PC-3 (cell line): ENCODE results near the gene UBL7. TPM values are rescaled to one million over a fixed set of nuclear protein-coding genes. Genes with fewer than 3 reads are reported as not detected.

ENCODE experiments used
- ATAC-seq: fragments of 200-7000 bp; cut with Tn5 transposase; 2 replicates; pipeline ENCODE4 v1.9.1; 2020; ENCODE audit warnings: mild to moderate bottlenecking, moderate library complexity
- BruUV-seq: library from RNA; stranded (reverse); fragments of 400-500 nt; replicated peaks from 2 replicates; lab custom pipeline; 2021; lab: Mats Ljungman, UMichigan
- CTCF ChIA-PET: fragments of 300-600 bp; sonication (Branson Sonifier 250); formaldehyde crosslinking; loops from one replicate; lab custom pipeline; 2022; ENCODE audit warnings: antibody characterized with exemption; lab: Charles Lee
- POLR2A ChIA-PET: fragments of 300-600 bp; sonication (Branson Sonifier 250); formaldehyde crosslinking; loops from one replicate; lab custom pipeline; 2022; ENCODE audit warnings: antibody characterized with exemption; ENCODE audit not compliant: unreplicated experiment; lab: Charles Lee
- DNase-seq: peaks from one replicate; pipeline ENCODE4 v3.0.0-alpha.2; 2015
- H2AFZ ChIP-seq: fragments of 300-600 bp; sonication (generic); 2 replicates; pipeline ENCODE4 v1.6.0; 2016; ENCODE audit warnings: antibody characterized with exemption, low read length
- H3F3A ChIP-seq: fragments of 300-600 bp; sonication (generic); one replicate; pipeline ENCODE4 v1.6.0; 2017; ENCODE audit warnings: antibody characterized with exemption, low read length, control low read depth, mild to moderate bottlenecking; ENCODE audit not compliant: unreplicated experiment
- H3K27ac ChIP-seq: fragments of 300-600 bp; sonication (generic); 2 replicates; pipeline ENCODE4 v1.5.1; 2016; ENCODE audit warnings: mild to moderate bottlenecking, low read length
- H3K27me3 ChIP-seq: fragments of 300-600 bp; sonication (generic); 2 replicates; pipeline ENCODE4 v1.6.1; 2016; ENCODE audit warnings: low read length, mixed read lengths
- H3K36me3 ChIP-seq: fragments of 300-600 bp; sonication (generic); 2 replicates; pipeline ENCODE4 v1.6.1; 2016; ENCODE audit warnings: low read depth, mixed run types, low read length, mixed read lengths
- H3K4me1 ChIP-seq: fragments of 300-600 bp; sonication (generic); 2 replicates; pipeline ENCODE4 v1.5.1; 2016; ENCODE audit warnings: low read length; ENCODE audit not compliant: insufficient read depth
- H3K4me2 ChIP-seq: fragments of 300-600 bp; sonication (generic); 2 replicates; pipeline ENCODE4 v1.6.0; 2016; ENCODE audit warnings: low read length
- H3K4me3 ChIP-seq: fragments of 300-600 bp; sonication (generic); 2 replicates; pipeline ENCODE4 v1.5.1; 2016; ENCODE audit warnings: mild to moderate bottlenecking, low read length, mixed read lengths
- H3K79me2 ChIP-seq: fragments of 300-600 bp; sonication (generic); 2 replicates; pipeline ENCODE4 v1.6.1; 2017; ENCODE audit warnings: low read length, mixed read lengths
- H3K9ac ChIP-seq: fragments of 300-600 bp; sonication (generic); 2 replicates; pipeline ENCODE4 v1.6.0; 2016; ENCODE audit warnings: mild to moderate bottlenecking, low read length
- H3K9me2 ChIP-seq: fragments of 300-600 bp; sonication (generic); replicated peaks from 2 replicates; pipeline ENCODE4 v1.6.1; 2016; ENCODE audit warnings: mixed run types, low read length, mixed read lengths
- H3K9me3 ChIP-seq: fragments of 300-600 bp; sonication (generic); 2 replicates; pipeline ENCODE4 v1.6.1; 2016; ENCODE audit warnings: low read length, mixed read lengths
- H4K20me1 ChIP-seq: fragments of 300-600 bp; sonication (generic); 2 replicates; pipeline ENCODE4 v1.6.1; 2016; ENCODE audit warnings: low read length, mixed read lengths
- EZH2 ChIP-seq: fragments of 300-600 bp; sonication (generic); IDR thresholded peaks from one replicate; pipeline ENCODE4 v1.6.1; 2017; ENCODE audit warnings: antibody characterized with exemption, mild to moderate bottlenecking, low read length; ENCODE audit not compliant: unreplicated experiment
- EZH2phosphoT487 ChIP-seq: fragments of 300-600 bp; sonication (generic); IDR thresholded peaks from 2 replicates; pipeline ENCODE4 v1.6.1; 2018; ENCODE audit warnings: mild to moderate bottlenecking, antibody characterized with exemption, low read length, borderline replicate concordance
- intact Hi-C: fragments of 100-400 bp; cut with micrococcal nuclease; formaldehyde crosslinking; loops from 2 replicates; pipeline ENCODE4 v1.9.0; 2023
- total RNA-seq: library from RNA; depleted of rRNA; stranded (reverse); fragments of >200 nt; gene quantifications from 2 replicates; pipeline ENCODE4 v1.2.3, GENCODE V29; 2014
- TF ChIP-seq, protein P1 (sequence below): fragments of 300-600 bp; sonication (generic); conservative IDR thresholded peaks from 2 replicates; pipeline ENCODE4 v1.5.1; 2017; ENCODE audit warnings: antibody characterized with exemption, low read depth, mild to moderate bottlenecking, low read length

UBL7 gene
- total RNA-seq, 1 experiment from 2014 or later, result 57.1 TPM

DNA sequence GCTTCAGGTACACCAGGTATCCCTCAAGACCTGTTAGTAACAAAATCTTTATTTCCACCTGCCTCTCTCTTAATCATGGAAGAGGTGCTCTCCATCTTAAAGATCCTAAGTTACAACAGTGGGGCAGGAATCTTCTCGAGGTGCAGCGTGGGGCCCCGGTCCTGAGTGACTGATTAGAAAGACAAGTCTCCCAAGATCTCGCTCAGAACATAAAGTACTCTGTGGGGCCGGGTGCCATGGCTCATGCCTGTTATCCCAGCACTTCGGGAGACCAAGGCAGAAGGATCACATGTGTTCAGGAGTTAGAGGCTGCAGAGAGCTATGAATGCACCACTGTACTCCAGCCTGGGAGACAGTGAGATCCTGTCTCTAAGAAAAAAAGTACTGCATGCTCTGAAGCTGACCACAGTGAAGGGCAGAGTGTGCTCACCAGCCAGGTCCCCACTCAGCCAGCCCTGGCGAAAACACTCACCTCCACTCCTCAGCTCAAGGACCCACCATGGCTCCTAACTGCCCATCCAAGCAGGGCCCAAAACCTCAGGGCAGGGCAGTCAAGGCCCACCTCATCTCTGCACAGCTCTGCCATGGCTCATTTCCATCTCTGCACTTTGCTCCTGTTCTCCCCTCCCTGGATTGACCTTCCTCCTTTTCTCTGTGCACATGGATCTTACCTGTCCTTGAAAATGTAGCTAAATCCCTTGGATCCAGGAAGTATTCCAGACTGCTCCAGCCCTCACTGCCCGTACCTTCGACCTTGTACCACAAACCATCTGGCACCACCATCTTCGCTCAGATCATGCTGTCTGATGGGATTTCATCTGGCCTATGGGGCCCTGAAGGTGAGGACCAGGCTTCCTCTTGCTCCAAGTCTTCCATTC lies 34.3 kb downstream of the UBL7 start:
- TF ChIP-seq EZH2phosphoT487 (no peak), EZH2 (no peak)
- TF ChIP-seq, protein P1, sequence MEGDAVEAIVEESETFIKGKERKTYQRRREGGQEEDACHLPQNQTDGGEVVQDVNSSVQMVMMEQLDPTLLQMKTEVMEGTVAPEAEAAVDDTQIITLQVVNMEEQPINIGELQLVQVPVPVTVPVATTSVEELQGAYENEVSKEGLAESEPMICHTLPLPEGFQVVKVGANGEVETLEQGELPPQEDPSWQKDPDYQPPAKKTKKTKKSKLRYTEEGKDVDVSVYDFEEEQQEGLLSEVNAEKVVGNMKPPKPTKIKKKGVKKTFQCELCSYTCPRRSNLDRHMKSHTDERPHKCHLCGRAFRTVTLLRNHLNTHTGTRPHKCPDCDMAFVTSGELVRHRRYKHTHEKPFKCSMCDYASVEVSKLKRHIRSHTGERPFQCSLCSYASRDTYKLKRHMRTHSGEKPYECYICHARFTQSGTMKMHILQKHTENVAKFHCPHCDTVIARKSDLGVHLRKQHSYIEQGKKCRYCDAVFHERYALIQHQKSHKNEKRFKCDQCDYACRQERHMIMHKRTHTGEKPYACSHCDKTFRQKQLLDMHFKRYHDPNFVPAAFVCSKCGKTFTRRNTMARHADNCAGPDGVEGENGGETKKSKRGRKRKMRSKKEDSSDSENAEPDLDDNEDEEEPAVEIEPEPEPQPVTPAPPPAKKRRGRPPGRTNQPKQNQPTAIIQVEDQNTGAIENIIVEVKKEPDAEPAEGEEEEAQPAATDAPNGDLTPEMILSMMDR, result no peak
- Histone ChIP-seq H3K27ac (no peak overlapping the region), H3K36me3 (peaks cover 42% of the 10 kb centered on the region), H3K79me2 (peaks cover 100% of the 10 kb centered on the region), H3K4me1 (peaks cover 68% of the 10 kb centered on the region), H3K4me3 (no peak overlapping the region), H3K9me2 (no peaks in the 10 kb centered on the region), H3K4me2 (no peak overlapping the region), H3F3A (no peaks in the 10 kb centered on the region), H4K20me1 (peaks cover 97% of the 10 kb centered on the region), H3K27me3 (no peaks in the 10 kb centered on the region), H2AFZ (no peak overlapping the region), H3K9ac (no peak overlapping the region), H3K9me3 (no peaks in the 10 kb centered on the region)
- ATAC-seq (no peak), DNase-seq (no peak)
- ChIA-PET POLR2A (no interaction called here), CTCF (no interaction called here)
- intact Hi-C loops, result no loop called here
- no TSS peak for BruUV-seq

DNA sequence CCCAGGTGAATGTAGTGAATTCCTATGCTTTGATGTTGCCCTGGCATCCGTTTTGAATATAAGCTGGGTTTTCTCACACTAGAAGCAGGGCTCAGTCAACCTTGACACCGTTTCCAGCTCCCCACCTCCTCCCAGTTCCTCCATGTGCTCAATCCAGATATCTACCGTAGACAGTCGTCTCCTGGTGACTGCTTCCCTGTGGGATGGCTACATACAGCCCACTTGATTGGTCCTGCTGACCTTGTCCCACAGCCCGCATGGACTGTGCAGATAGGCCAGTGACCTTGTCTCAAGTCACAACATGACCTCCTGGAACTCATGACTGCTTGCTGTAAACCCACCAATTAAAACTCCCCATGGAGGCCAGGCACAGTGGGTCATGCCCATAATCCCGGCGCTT lies 35.3 kb downstream of the UBL7 start:
- ATAC-seq, result no peak
- no peaks in the 10 kb centered on the region for H3K27me3 ChIP-seq
- H3K4me3 ChIP-seq, result no peak overlapping the region
- no peak overlapping the region for H3K9ac ChIP-seq
- H3K36me3 ChIP-seq, result peaks cover 37% of the 10 kb centered on the region
- no peaks in the 10 kb centered on the region for H3F3A ChIP-seq
- DNase-seq, result no peak
- intact Hi-C loops, result no loop called here
- H4K20me1 ChIP-seq, result peaks cover 97% of the 10 kb centered on the region
- TF ChIP-seq, protein P1, result no peak
- no peak for TF ChIP-seq EZH2
- TF ChIP-seq EZH2phosphoT487, result no peak
- H3K27ac ChIP-seq, result no peak overlapping the region
- H2AFZ ChIP-seq, result no peak overlapping the region
- H3K79me2 ChIP-seq, result peaks cover 100% of the 10 kb centered on the region
- H3K4me1 ChIP-seq, result peaks cover 68% of the 10 kb centered on the region
- BruUV-seq, result no TSS peak
- no peaks in the 10 kb centered on the region for H3K9me2 ChIP-seq
- CTCF ChIA-PET, result no interaction called here
- H3K4me2 ChIP-seq, result no peak overlapping the region
- H3K9me3 ChIP-seq, result no peaks in the 10 kb centered on the region
- POLR2A ChIA-PET, result no interaction called here

DNA sequence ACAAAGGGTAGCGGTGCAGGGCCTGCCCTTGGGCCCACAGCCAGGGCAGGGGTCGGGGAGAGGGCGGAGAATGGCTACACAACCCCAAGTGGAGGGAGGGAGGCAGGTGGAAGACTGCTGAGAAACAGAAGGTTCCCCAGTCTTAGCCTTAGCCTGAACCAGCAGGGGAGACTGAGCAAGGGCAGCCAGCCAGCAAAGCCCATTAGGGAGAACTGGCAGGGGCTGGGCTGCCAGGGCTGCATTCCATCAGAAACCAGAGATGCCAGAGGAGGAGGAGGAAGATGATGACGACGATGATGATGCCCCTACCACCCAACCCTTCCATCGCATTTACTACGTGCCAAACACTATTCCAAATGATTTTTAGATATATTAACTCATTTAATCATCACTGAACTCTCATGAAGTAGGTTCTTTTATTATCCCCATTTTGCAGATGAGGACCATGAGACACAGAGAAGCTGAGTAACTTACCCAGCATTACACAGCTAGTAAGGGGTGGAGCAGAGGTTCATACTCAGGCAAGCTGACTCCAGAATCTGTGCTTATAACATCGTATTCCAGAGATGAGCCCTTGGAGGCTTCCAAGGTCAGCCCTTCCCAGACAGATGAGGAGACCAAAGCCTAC lies 35.9 kb downstream of the UBL7 start:
- no peaks in the 10 kb centered on the region for H3F3A ChIP-seq
- ChIA-PET CTCF (no interaction called here), POLR2A (no interaction called here)
- peaks cover 68% of the 10 kb centered on the region for H3K4me1 ChIP-seq
- H3K9ac ChIP-seq, result no peak overlapping the region
- H3K27ac ChIP-seq, result no peak overlapping the region
- H3K4me2 ChIP-seq, result no peak overlapping the region
- H3K36me3 ChIP-seq, result peaks cover 32% of the 10 kb centered on the region
- H3K79me2 ChIP-seq, result peaks cover 100% of the 10 kb centered on the region
- no peak for TF ChIP-seq EZH2phosphoT487
- TF ChIP-seq, protein P1, result no peak
- no peak for TF ChIP-seq EZH2
- ATAC-seq (no peak), DNase-seq (no peak)
- H3K9me2 ChIP-seq, result no peaks in the 10 kb centered on the region
- H3K4me3 ChIP-seq, result no peak overlapping the region
- peaks cover 97% of the 10 kb centered on the region for H4K20me1 ChIP-seq
- BruUV-seq, result no TSS peak
- intact Hi-C loops, result no loop called here
- no peaks in the 10 kb centered on the region for H3K27me3 ChIP-seq
- no peaks in the 10 kb centered on the region for H3K9me3 ChIP-seq
- H2AFZ ChIP-seq, result no peak overlapping the region
